Caco-2 (cell line): ENCODE measurements around the gene GPR39. TPM values are rescaled to one million over a fixed set of nuclear protein-coding genes. Genes with fewer than 3 reads are reported as not detected.

Experiments used
- BruUV-seq: library from RNA; stranded (reverse); fragments of 400-500 nt; replicated peaks from 2 replicates; lab custom pipeline; 2021; lab: Mats Ljungman, UMichigan
- CTCF ChIA-PET: fragments of 300-600 bp; sonication (Branson Sonifier 250); formaldehyde crosslinking; loops from one replicate; lab custom pipeline; 2022; ENCODE audit warnings: antibody characterized with exemption; lab: Charles Lee
- POLR2A ChIA-PET: fragments of 300-600 bp; sonication (Branson Sonifier 250); formaldehyde crosslinking; loops from one replicate; lab custom pipeline; 2022; ENCODE audit warnings: antibody characterized with exemption; lab: Charles Lee
- DNase-seq, 2 experiments: peaks; one replicate each; pipeline versions ENCODE4 v3.0.0 to v3.0.0-alpha.2; 2020 to 2022
- H3K27me3 ChIP-seq: replicated peaks from 2 replicates; pipeline ENCODE4 v1.6.0; 2011; ENCODE audit warnings: low read length; ENCODE audit not compliant: control insufficient read depth, insufficient read depth
- H3K36me3 ChIP-seq: 2 replicates; pipeline ENCODE4 v1.5.1; 2011; ENCODE audit warnings: low read length; ENCODE audit not compliant: control insufficient read depth, insufficient read depth
- H3K4me1 ChIP-seq: fragments of 250-450 bp; sonication (Bioruptor Pico); 2 replicates; pipeline ENCODE4 v1.5.1; 2020; ENCODE audit warnings: mild to moderate bottlenecking
- H3K4me3 ChIP-seq: 2 replicates; pipeline ENCODE4 v1.5.1; 2011; ENCODE audit warnings: low read depth, mild to moderate bottlenecking, control low read depth, low read length
- H3K9me3 ChIP-seq: fragments of 250-450 bp; sonication (Bioruptor Pico); 2 replicates; pipeline ENCODE4 v1.5.1; 2020; ENCODE audit warnings: mild to moderate bottlenecking, moderate library complexity
- H3K27ac Mint-ChIP-seq: one replicate; pipeline ENCODE4 v1.8.0; 2022; ENCODE audit warnings: mixed read lengths; ENCODE audit not compliant: unreplicated experiment
- H3K27me3 Mint-ChIP-seq: one replicate; pipeline ENCODE4 v1.8.0; 2022; ENCODE audit warnings: mixed read lengths; ENCODE audit not compliant: insufficient read depth, unreplicated experiment
- H3K36me3 Mint-ChIP-seq: one replicate; pipeline ENCODE4 v1.8.0; 2022; ENCODE audit warnings: mild to moderate bottlenecking, mixed read lengths; ENCODE audit not compliant: insufficient read depth, unreplicated experiment
- H3K4me1 Mint-ChIP-seq: one replicate; pipeline ENCODE4 v1.8.0; 2022; ENCODE audit warnings: low read depth, mixed read lengths; ENCODE audit not compliant: unreplicated experiment
- H3K4me3 Mint-ChIP-seq: one replicate; pipeline ENCODE4 v1.8.0; 2022; ENCODE audit warnings: mild to moderate bottlenecking, moderate library complexity, mixed read lengths; ENCODE audit not compliant: unreplicated experiment
- H3K9me3 Mint-ChIP-seq: one replicate; pipeline ENCODE4 v1.8.0; 2022; ENCODE audit warnings: mixed read lengths; ENCODE audit not compliant: unreplicated experiment
- CTCF ChIP-seq, 2 experiments: fragments of 200-600 bp in 1 of 2; IDR thresholded peaks; 1 replicate in 1 of 2; 2 replicates in 1 of 2; pipeline versions ENCODE4 v1.5.1 to v1.8.0; 2011 to 2022; ENCODE audit warnings: antibody characterized with exemption in 1 of 2, control low read depth in 1 of 2, inconsistent platforms in 1 of 2, low read depth in 1 of 2, low read length in 1 of 2, mild to moderate bottlenecking in 1 of 2, moderate library complexity in 1 of 2; ENCODE audit not compliant: insufficient read depth in 1 of 2, severe bottlenecking in 1 of 2, unreplicated experiment in 1 of 2
- intact Hi-C: fragments of 100-400 bp; cut with micrococcal nuclease; formaldehyde crosslinking; loops from one replicate; pipeline ENCODE4 v1.10.0; 2022; ENCODE audit not compliant: unreplicated experiment
- total RNA-seq: library from RNA; stranded (reverse); gene quantifications from 2 replicates; pipeline ENCODE4 v1.2.3, GENCODE V29; 2022

GPR39 gene
- total RNA-seq, 1 experiment from 2014 or later: 26.8 TPM

DNA sequence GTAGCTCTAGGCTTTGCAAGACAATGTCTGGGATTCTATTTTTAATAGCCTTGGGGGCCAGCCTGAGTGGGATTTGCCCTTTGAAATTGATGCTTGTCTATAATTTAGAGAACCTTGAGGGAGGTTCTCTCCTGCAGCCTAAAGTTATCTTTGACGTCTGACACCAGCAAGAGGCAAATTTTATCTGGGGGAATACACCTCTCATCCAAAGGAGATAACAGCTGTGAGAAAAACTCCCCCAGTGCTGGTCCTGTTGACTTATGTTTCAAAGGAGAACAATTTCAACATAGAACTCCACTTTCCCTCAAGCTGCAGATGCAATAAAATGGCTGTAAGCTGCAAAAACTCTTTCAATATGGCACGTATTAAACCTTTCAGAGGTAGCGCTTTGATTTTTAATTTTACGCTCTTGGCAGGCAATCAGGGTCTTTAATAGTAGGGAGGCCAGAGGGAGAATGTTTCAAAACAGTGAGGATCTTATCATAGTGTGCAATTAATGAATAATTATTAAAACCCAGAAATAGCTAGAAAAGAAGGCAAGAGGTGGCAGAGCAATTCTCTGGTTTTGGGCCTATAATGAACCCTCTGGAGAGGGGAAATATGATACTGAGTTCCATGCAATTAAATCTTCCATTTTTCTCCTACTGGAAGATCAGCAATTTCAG lies 191.0 kb downstream of the GPR39 start:
- Mint-ChIP-seq H3K27me3 (no peaks in the 10 kb centered on the region), H3K4me3 (no peak overlapping the region), H3K9me3 (no peaks in the 10 kb centered on the region), H3K4me1 (no peaks in the 10 kb centered on the region), H3K36me3 (no peaks in the 10 kb centered on the region), H3K27ac (no peak overlapping the region)
- DNase-seq: no peak
- Histone ChIP-seq H3K36me3 (no peaks in the 10 kb centered on the region; the same call in 1 of the 2 replicates), H3K27me3 (no peaks in the 10 kb centered on the region), H3K4me1 (no peaks in the 10 kb centered on the region), H3K4me3 (no peak overlapping the region), H3K9me3 (no peaks in the 10 kb centered on the region)
- no peak for TF ChIP-seq CTCF (IDR thresholded peaks at IDR 0.05; ENCODE audit: insufficient read depth in 1 of 2, low read depth in 1 of 2, low read length in 1 of 2, severe bottlenecking in 1 of 2, unreplicated experiment in 1 of 2)
- BruUV-seq: no TSS peak
- intact Hi-C loops: no loop called here
- ChIA-PET POLR2A (no interaction called here), CTCF (no interaction called here)

DNA sequence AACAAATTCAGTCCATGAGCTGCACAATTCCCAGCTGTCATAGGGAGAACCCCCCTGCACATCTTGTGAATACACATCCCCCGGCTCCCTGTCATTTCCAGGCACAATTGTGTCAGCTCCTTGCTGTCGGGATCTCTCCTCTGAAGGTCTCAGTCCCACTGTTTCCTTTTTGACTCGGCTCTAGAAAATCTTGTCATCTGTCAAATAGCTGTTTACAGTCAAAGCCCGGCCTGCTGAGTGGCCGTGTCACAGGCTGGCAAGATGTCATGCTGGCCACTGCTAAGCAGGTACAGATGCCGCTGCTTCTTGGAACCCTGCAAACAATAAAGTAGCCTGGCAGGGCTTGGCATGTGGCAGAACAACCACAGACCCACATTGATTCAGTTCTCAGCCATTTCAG lies 191.7 kb downstream of the GPR39 start:
- Histone ChIP-seq H3K36me3 (no peaks in the 10 kb centered on the region; the same call in 1 of the 2 replicates), H3K9me3 (no peaks in the 10 kb centered on the region), H3K4me3 (no peak overlapping the region), H3K4me1 (no peaks in the 10 kb centered on the region), H3K27me3 (no peaks in the 10 kb centered on the region)
- POLR2A ChIA-PET: no interaction called here
- no peak for TF ChIP-seq CTCF (IDR thresholded peaks at IDR 0.05; ENCODE audit: insufficient read depth in 1 of 2, low read depth in 1 of 2, low read length in 1 of 2, severe bottlenecking in 1 of 2, unreplicated experiment in 1 of 2)
- no TSS peak for BruUV-seq
- intact Hi-C loops: no loop called here
- H3K9me3 Mint-ChIP-seq: no peaks in the 10 kb centered on the region
- CTCF ChIA-PET: no interaction called here
- no peaks in the 10 kb centered on the region for H3K4me1 Mint-ChIP-seq
- no peak overlapping the region for H3K4me3 Mint-ChIP-seq
- DNase-seq: no peak
- H3K36me3 Mint-ChIP-seq: no peaks in the 10 kb centered on the region
- no peaks in the 10 kb centered on the region for H3K27me3 Mint-ChIP-seq
- H3K27ac Mint-ChIP-seq: no peak overlapping the region

DNA sequence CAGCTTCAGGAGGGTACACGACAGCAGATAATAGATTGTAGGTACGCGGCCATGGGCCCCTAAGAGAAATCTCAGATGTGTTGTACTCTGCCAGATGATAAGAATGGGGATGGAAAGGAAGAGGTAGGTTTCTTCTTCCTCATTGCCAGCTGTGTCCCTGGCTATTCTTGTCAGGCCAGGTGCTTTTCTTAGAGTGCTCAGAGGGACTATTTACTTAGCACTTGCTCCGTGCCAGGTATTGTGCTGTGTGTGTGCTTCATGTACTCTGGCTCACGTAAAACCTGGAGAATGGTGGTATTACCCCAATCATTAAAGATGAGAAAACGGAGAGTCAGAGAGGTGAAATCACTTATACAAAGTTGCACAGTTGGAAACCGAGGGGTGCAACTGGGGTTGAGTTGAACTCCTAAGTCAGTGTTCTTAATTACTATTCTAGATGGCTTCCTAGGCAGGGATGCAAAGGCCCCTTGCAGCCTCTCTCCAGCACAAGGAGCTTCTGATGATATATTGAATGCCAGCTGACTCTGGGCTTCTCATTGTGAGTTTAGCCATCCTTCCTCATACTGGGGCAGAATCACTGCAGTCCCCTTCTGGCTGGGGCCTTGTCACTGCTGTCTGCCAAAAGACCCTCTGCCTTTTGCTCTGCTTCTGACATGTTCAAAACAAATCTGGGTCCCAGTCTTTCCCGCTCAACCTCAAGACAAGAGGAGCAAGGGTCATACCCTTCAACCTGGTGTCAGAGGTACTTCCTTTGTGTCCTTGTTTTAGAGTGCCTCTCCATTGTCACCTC lies 192.7 kb downstream of the GPR39 start:
- Mint-ChIP-seq H3K4me1 (no peaks in the 10 kb centered on the region), H3K27ac (no peak overlapping the region), H3K36me3 (no peaks in the 10 kb centered on the region), H3K27me3 (no peaks in the 10 kb centered on the region), H3K4me3 (no peak overlapping the region), H3K9me3 (no peaks in the 10 kb centered on the region)
- no peaks in the 10 kb centered on the region for H3K27me3 ChIP-seq
- H3K4me1 ChIP-seq: no peaks in the 10 kb centered on the region
- intact Hi-C loops: no loop called here
- no peaks in the 10 kb centered on the region; the same call in 1 of the 2 replicates for H3K36me3 ChIP-seq
- ChIA-PET POLR2A (no interaction called here), CTCF (no interaction called here)
- TF ChIP-seq CTCF (IDR thresholded peaks at IDR 0.05; ENCODE audit: insufficient read depth in 1 of 2, low read depth in 1 of 2, low read length in 1 of 2, severe bottlenecking in 1 of 2, unreplicated experiment in 1 of 2): no peak
- no peak overlapping the region for H3K4me3 ChIP-seq
- no TSS peak for BruUV-seq
- no peaks in the 10 kb centered on the region for H3K9me3 ChIP-seq
- DNase-seq: no peak
